ENCODE data around the gene MED26. TPM values are rescaled to one million over a fixed set of nuclear protein-coding genes. Genes with fewer than 3 reads are reported as not detected.

The MED26 gene
- total and polyA plus RNA-seq, 2 experiments from 2014 or later = 9.1 to 14.2 TPM

- Histone ChIP-seq H3K4me1 (ENCODE audit: low read depth) (peaks cover 13% of the 10 kb centered on the region), H3K36me3 (peaks cover 4% of the 10 kb centered on the region), H3K9me3 (ENCODE audit: low read depth) (no peaks in the 10 kb centered on the region), H3K4me3 (peak overlapping the region; percentile 85), H3K27me3 (no peaks in the 10 kb centered on the region), H3K27ac (peak overlapping the region; percentile 89)
- peak in 1 of 2 donors; percentile 70 for DNase-seq (ENCODE audit: low read depth in 1 of 2, low spot score in 1 of 2)
- TF ChIP-seq, protein P1, sequence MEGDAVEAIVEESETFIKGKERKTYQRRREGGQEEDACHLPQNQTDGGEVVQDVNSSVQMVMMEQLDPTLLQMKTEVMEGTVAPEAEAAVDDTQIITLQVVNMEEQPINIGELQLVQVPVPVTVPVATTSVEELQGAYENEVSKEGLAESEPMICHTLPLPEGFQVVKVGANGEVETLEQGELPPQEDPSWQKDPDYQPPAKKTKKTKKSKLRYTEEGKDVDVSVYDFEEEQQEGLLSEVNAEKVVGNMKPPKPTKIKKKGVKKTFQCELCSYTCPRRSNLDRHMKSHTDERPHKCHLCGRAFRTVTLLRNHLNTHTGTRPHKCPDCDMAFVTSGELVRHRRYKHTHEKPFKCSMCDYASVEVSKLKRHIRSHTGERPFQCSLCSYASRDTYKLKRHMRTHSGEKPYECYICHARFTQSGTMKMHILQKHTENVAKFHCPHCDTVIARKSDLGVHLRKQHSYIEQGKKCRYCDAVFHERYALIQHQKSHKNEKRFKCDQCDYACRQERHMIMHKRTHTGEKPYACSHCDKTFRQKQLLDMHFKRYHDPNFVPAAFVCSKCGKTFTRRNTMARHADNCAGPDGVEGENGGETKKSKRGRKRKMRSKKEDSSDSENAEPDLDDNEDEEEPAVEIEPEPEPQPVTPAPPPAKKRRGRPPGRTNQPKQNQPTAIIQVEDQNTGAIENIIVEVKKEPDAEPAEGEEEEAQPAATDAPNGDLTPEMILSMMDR (IDR thresholded peaks at IDR 0.05; ENCODE audit: low read depth, low read length) = no peak
These were observed 1.1 kb upstream of the MED26 start for GRCh38 chr19:16628984-16629691.

DNA sequence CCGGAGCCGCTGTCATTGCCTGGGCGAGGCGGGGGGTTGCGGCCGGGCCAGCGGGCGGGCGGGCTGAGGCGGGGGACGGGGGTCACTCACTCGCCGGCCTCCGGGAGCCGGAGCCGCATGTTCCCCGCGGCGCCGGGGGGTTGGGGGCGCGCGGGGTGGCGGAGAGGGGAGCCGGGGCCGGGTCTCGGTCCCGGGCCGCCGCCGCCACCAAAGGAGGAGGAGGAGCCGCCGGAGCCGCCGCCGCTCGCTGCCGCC is 149 bp downstream of the MED26 start:
- Histone ChIP-seq H3K27me3 (no peaks in the 10 kb centered on the region), H3K9me3 (ENCODE audit: low read depth) (no peaks in the 10 kb centered on the region), H3K36me3 (peaks cover 2% of the 10 kb centered on the region), H3K27ac (peak overlapping the region; percentile 86), H3K4me3 (peak overlapping the region; percentile 98), H3K4me1 (ENCODE audit: low read depth) (peaks cover 13% of the 10 kb centered on the region)
- no peak for DNase-seq (ENCODE audit: low read depth in 1 of 2, low spot score in 1 of 2)
- TF ChIP-seq, protein P1 (IDR thresholded peaks at IDR 0.05; ENCODE audit: low read depth, low read length) = no peak

- peaks cover 13% of the 10 kb centered on the region for H3K4me1 ChIP-seq (ENCODE audit: low read depth)
- H3K36me3 ChIP-seq = no peaks in the 10 kb centered on the region
- peak overlapping the region; percentile 98 for H3K4me3 ChIP-seq
- peak overlapping the region; percentile 86 for H3K27ac ChIP-seq
- no peaks in the 10 kb centered on the region for H3K9me3 ChIP-seq (ENCODE audit: low read depth)
- TF ChIP-seq, protein P1 (IDR thresholded peaks at IDR 0.05; ENCODE audit: low read depth, low read length) = no peak
- H3K27me3 ChIP-seq = no peaks in the 10 kb centered on the region
- DNase-seq (ENCODE audit: low read depth in 1 of 2, low spot score in 1 of 2) = peak in 1 of 2 donors; percentile 24
These were observed 644 bp downstream of the MED26 start for GRCh38 chr19:16627193-16627927.

GRCh38 chr19:16626796-16627192 is 1.2 kb downstream of the MED26 start:
- H3K27ac ChIP-seq = peak overlapping the region; percentile 86
- H3K36me3 ChIP-seq = no peaks in the 10 kb centered on the region
- H3K4me3 ChIP-seq = peak overlapping the region; percentile 98
- DNase-seq (ENCODE audit: low read depth in 1 of 2, low spot score in 1 of 2) = no peak
- TF ChIP-seq, protein P1 (IDR thresholded peaks at IDR 0.05; ENCODE audit: low read depth, low read length) = no peak
- no peaks in the 10 kb centered on the region for H3K27me3 ChIP-seq
- peaks cover 13% of the 10 kb centered on the region for H3K4me1 ChIP-seq (ENCODE audit: low read depth)
- H3K9me3 ChIP-seq (ENCODE audit: low read depth) = no peaks in the 10 kb centered on the region

- Histone ChIP-seq H3K27ac (no peak overlapping the region), H3K4me1 (ENCODE audit: low read depth) (peaks cover 13% of the 10 kb centered on the region), H3K36me3 (no peaks in the 10 kb centered on the region), H3K27me3 (no peaks in the 10 kb centered on the region), H3K9me3 (ENCODE audit: low read depth) (no peaks in the 10 kb centered on the region), H3K4me3 (no peak overlapping the region)
- DNase-seq (ENCODE audit: low read depth in 1 of 2, low spot score in 1 of 2) = no peak
- TF ChIP-seq, protein P1 (IDR thresholded peaks at IDR 0.05; ENCODE audit: low read depth, low read length) = no peak
These were observed 2.6 kb downstream of the MED26 start for GRCh38 chr19:16625163-16625958.
